Measurements from ENCODE around the gene HOXA5.

Gene HOXA5

DNA sequence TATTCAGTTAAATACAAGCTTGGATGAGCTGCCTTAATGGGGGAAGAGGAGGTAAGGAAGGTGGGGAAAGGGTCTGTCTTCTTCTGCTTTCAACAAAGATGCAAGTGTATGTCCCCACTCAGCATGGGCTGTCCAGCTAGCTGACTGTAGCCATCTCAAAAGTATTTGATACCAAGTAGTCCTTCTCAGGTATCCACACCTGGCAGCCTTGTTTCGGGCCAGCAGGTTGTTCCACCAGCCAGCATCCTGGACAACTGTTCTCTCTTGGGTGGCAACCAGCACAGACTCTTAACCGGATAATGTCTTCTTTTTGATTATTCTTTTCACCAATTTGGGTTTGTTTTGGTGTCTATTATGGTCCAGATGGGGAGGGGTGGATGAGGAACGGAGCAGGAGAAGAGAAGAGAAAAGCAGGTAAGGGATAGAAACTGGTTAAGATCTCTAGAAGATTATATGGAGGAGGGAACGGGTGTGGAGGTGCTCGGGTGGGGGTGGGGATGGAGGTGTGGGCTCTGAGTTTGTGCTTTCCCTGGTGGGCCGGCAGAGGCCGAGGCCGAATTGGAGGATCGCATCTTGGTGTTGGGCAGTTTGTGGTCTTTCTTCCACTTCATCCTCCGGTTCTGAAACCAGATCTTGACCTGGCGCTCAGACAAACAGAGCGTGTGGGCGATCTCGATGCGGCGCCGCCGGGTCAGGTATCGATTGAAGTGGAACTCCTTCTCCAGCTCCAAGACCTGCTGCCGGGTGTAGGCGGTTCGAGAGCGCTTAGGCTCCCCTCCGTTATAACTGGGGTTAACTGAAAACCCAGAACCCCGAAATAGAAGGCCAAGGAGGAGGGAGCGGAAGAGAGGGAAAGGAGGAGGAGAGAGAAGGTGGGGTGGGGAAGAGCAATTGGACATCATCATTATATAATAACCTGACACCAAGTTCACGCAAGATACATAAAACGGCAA, 14.4 kb downstream of the HOXA5 start:
- H3K27ac ChIP-seq (ENCODE audit: insufficient read depth in 1 of 2, low read depth in 1 of 2, low read length in 2 of 2, poor library complexity in 1 of 2, severe bottlenecking in 2 of 2): no peak overlapping the region
- no peak for DNase-seq
- H3K4me1 ChIP-seq (ENCODE audit: control extremely low read depth in 1 of 4, control insufficient read depth in 4 of 4, insufficient read depth in 4 of 4, low read length in 3 of 4): peaks cover 0 to 21% (median 4%) of the 10 kb centered on the region in 4 experiments
- H3K27me3 ChIP-seq (replicated peaks in 2 of 5; ENCODE audit: control insufficient read depth in 4 of 5, insufficient read depth in 5 of 5, low read length in 4 of 5): no peaks in the 10 kb centered on the region
- peaks cover 3 to 78% (median 58%) of the 10 kb centered on the region in 4 experiments for H3K36me3 ChIP-seq (ENCODE audit: control insufficient read depth in 4 of 4, insufficient read depth in 4 of 4, low read length in 3 of 4)
- CTCF ChIA-PET: interaction anchor here (0.7 to 2.2 kb wide), 7 partner anchors 9 to 274 kb away, joined by 3 to 7 read pairs (median 4); no protein-coding TSS in a partner anchor
- no peaks in the 10 kb centered on the region for H3K9me3 ChIP-seq (ENCODE audit: control extremely low read depth in 1 of 5, control insufficient read depth in 4 of 5, insufficient read depth in 2 of 5, low read depth in 1 of 5, low read length in 4 of 5)
- no peak overlapping the region for H3K4me3 ChIP-seq (ENCODE audit: control insufficient read depth in 1 of 7, extremely low read depth in 1 of 7, insufficient read depth in 4 of 7, low read depth in 2 of 7, low read length in 6 of 7)
- POLR2A ChIA-PET: no interaction called here
- WGBS (ENCODE audit: insufficient coverage): 100% methylated on average over 18 of the region's 28 CpGs

DNA sequence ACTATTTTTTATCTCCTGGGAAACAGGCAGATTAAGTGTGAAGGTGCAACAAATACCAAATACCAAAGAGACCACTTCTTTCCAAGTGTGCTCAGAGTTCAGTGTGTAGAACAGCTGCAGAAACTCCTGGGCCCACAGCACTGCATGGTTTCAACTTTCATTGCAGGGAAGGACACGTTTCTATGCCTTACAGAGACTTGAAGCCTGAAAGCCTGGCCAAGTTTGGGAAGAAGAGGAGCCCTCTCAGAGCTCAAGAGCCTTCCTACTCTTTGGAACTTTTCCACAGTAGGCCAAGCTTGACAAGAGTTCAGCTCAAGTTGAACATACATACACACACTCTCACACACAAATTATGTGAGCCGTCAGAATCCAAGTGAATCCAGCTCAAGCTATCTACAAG, 15.4 kb downstream of the HOXA5 start:
- Histone ChIP-seq H3K9me3 (ENCODE audit: control extremely low read depth in 1 of 5, control insufficient read depth in 4 of 5, insufficient read depth in 2 of 5, low read depth in 1 of 5, low read length in 4 of 5) (no peaks in the 10 kb centered on the region), H3K4me3 (ENCODE audit: control insufficient read depth in 1 of 7, extremely low read depth in 1 of 7, insufficient read depth in 4 of 7, low read depth in 2 of 7, low read length in 6 of 7) (no peak overlapping the region), H3K27me3 (replicated peaks in 2 of 5; ENCODE audit: control insufficient read depth in 4 of 5, insufficient read depth in 5 of 5, low read length in 4 of 5) (no peaks in the 10 kb centered on the region), H3K4me1 (ENCODE audit: control extremely low read depth in 1 of 4, control insufficient read depth in 4 of 4, insufficient read depth in 4 of 4, low read length in 3 of 4) (peaks cover 3 to 16% (median 4%) of the 10 kb centered on the region in 4 experiments), H3K36me3 (ENCODE audit: control insufficient read depth in 4 of 4, insufficient read depth in 4 of 4, low read length in 3 of 4) (peaks cover 3 to 79% (median 55%) of the 10 kb centered on the region in 4 experiments), H3K27ac (ENCODE audit: insufficient read depth in 1 of 2, low read depth in 1 of 2, low read length in 2 of 2, poor library complexity in 1 of 2, severe bottlenecking in 2 of 2) (no peak overlapping the region)
- ChIA-PET CTCF (interaction anchor here (0.7 to 1.8 kb wide), 6 partner anchors 8 to 273 kb away, joined by 3 to 7 read pairs (median 4); no protein-coding TSS in a partner anchor), POLR2A (no interaction called here)
- no peak for DNase-seq
- WGBS (ENCODE audit: insufficient coverage): 90% methylated on average over 1 of the region's 2 CpGs

- ChIA-PET POLR2A (no interaction called here), CTCF (interaction anchor here (0.6 to 1.7 kb wide), 2 partner anchors 24 to 74 kb away, joined by 3 to 4 read pairs; no protein-coding TSS in a partner anchor)
- H3K9me3 ChIP-seq (ENCODE audit: control extremely low read depth in 1 of 5, control insufficient read depth in 4 of 5, insufficient read depth in 2 of 5, low read depth in 1 of 5, low read length in 4 of 5): no peaks in the 10 kb centered on the region
- H3K4me1 ChIP-seq (ENCODE audit: control extremely low read depth in 1 of 4, control insufficient read depth in 4 of 4, insufficient read depth in 4 of 4, low read length in 3 of 4): peaks cover 4 to 7% (median 5%) of the 10 kb centered on the region in 4 experiments
- no peak overlapping the region for H3K27ac ChIP-seq (ENCODE audit: insufficient read depth in 1 of 2, low read depth in 1 of 2, low read length in 2 of 2, poor library complexity in 1 of 2, severe bottlenecking in 2 of 2)
- 100% methylated on average over 2 of the region's 3 CpGs for WGBS (ENCODE audit: insufficient coverage)
- H3K27me3 ChIP-seq (replicated peaks in 2 of 5; ENCODE audit: control insufficient read depth in 4 of 5, insufficient read depth in 5 of 5, low read length in 4 of 5): no peaks in the 10 kb centered on the region
- no peak for DNase-seq
- H3K36me3 ChIP-seq (ENCODE audit: control insufficient read depth in 4 of 4, insufficient read depth in 4 of 4, low read length in 3 of 4): peaks cover 3 to 85% (median 61%) of the 10 kb centered on the region in 4 experiments
- no peak overlapping the region for H3K4me3 ChIP-seq (ENCODE audit: control insufficient read depth in 1 of 7, extremely low read depth in 1 of 7, insufficient read depth in 4 of 7, low read depth in 2 of 7, low read length in 6 of 7)
Observed at GRCh38 chr7:27126596-27127327, 16.7 kb downstream of the HOXA5 start.

DNA sequence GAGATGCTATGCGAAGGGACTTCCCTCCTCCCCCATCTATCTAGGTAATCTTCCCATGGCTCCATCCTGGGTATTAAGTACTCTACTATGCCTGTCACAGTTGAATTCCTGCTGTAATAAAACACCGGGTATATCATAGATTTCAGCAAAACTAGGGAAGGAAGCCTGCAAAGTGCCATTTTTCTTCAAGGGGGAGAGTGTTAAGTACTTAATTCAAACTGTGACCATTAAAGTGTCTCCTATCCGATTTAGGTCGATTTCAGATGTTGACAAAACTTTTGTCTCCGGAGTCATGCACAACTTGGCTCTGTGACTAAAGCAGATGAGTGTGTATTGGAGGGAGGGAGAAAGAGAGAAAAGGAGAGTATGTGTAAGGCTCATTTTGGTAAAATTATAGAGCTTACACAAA, 17.5 kb downstream of the HOXA5 start:
- Histone ChIP-seq H3K4me3 (ENCODE audit: control insufficient read depth in 1 of 7, extremely low read depth in 1 of 7, insufficient read depth in 4 of 7, low read depth in 2 of 7, low read length in 6 of 7) (no peak overlapping the region), H3K9me3 (ENCODE audit: control extremely low read depth in 1 of 5, control insufficient read depth in 4 of 5, insufficient read depth in 2 of 5, low read depth in 1 of 5, low read length in 4 of 5) (no peaks in the 10 kb centered on the region), H3K27me3 (replicated peaks in 2 of 5; ENCODE audit: control insufficient read depth in 4 of 5, insufficient read depth in 5 of 5, low read length in 4 of 5) (no peaks in the 10 kb centered on the region), H3K36me3 (ENCODE audit: control insufficient read depth in 4 of 4, insufficient read depth in 4 of 4, low read length in 3 of 4) (peaks cover 3 to 88% (median 63%) of the 10 kb centered on the region in 4 experiments), H3K4me1 (ENCODE audit: control extremely low read depth in 1 of 4, control insufficient read depth in 4 of 4, insufficient read depth in 4 of 4, low read length in 3 of 4) (peaks cover 0 to 5% (median under 1%) of the 10 kb centered on the region in 4 experiments), H3K27ac (ENCODE audit: insufficient read depth in 1 of 2, low read depth in 1 of 2, low read length in 2 of 2, poor library complexity in 1 of 2, severe bottlenecking in 2 of 2) (no peak overlapping the region)
- DNase-seq: no peak
- CTCF ChIA-PET: no interaction called here
- 89% methylated on average over 5 of the region's 5 CpGs for WGBS (ENCODE audit: insufficient coverage)
- POLR2A ChIA-PET: no interaction called here

DNA sequence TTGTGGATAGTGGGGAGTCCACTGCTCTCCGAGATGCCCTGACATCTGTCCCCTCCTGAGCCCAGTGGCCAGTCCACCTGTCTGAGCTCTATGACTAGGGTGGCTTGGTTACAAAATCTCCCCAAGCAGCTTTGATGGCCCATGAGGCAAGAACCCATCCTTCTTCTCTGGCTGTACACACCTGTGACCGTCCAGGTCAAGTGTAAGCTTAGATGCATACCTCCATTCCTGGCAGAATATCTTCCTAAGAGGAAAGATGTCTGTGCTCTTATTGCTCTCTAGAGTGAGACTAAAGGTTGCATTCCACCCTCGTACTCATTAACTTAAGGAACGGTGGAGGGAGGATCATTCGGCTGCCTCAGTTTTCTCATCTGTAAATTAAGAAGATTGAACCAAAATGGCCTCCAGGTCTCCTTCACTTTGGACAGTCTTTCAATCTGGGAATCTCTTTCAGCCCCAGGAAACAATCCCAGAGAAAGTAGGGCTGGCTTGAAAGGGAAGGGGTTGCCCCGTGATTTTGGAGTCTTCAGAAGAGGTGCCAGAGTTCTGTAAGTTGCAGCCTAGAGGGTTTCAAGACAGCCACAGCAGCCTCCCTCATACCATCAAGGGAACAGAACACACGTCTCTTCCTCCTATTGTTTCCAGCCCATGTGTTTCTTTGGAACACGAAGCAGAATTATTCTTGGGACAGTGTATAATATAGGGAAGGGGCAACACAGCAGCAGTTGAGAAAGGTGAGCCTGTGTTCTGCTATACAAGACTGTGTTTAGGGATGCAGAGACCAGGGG, 18.4 kb downstream of the HOXA5 start:
- Histone ChIP-seq H3K4me3 (ENCODE audit: control insufficient read depth in 1 of 7, extremely low read depth in 1 of 7, insufficient read depth in 4 of 7, low read depth in 2 of 7, low read length in 6 of 7) (no peak overlapping the region), H3K36me3 (ENCODE audit: control insufficient read depth in 4 of 4, insufficient read depth in 4 of 4, low read length in 3 of 4) (peaks cover 3 to 94% (median 64%) of the 10 kb centered on the region in 4 experiments), H3K27ac (ENCODE audit: insufficient read depth in 1 of 2, low read depth in 1 of 2, low read length in 2 of 2, poor library complexity in 1 of 2, severe bottlenecking in 2 of 2) (no peak overlapping the region), H3K27me3 (replicated peaks in 2 of 5; ENCODE audit: control insufficient read depth in 4 of 5, insufficient read depth in 5 of 5, low read length in 4 of 5) (no peaks in the 10 kb centered on the region), H3K4me1 (ENCODE audit: control extremely low read depth in 1 of 4, control insufficient read depth in 4 of 4, insufficient read depth in 4 of 4, low read length in 3 of 4) (peaks cover 0 to 5% (median 0%) of the 10 kb centered on the region in 4 experiments), H3K9me3 (ENCODE audit: control extremely low read depth in 1 of 5, control insufficient read depth in 4 of 5, insufficient read depth in 2 of 5, low read depth in 1 of 5, low read length in 4 of 5) (no peaks in the 10 kb centered on the region)
- no peak for DNase-seq
- POLR2A ChIA-PET: no interaction called here
- WGBS (ENCODE audit: insufficient coverage): 98% methylated on average over 5 of the region's 8 CpGs
- CTCF ChIA-PET: no interaction called here

DNA sequence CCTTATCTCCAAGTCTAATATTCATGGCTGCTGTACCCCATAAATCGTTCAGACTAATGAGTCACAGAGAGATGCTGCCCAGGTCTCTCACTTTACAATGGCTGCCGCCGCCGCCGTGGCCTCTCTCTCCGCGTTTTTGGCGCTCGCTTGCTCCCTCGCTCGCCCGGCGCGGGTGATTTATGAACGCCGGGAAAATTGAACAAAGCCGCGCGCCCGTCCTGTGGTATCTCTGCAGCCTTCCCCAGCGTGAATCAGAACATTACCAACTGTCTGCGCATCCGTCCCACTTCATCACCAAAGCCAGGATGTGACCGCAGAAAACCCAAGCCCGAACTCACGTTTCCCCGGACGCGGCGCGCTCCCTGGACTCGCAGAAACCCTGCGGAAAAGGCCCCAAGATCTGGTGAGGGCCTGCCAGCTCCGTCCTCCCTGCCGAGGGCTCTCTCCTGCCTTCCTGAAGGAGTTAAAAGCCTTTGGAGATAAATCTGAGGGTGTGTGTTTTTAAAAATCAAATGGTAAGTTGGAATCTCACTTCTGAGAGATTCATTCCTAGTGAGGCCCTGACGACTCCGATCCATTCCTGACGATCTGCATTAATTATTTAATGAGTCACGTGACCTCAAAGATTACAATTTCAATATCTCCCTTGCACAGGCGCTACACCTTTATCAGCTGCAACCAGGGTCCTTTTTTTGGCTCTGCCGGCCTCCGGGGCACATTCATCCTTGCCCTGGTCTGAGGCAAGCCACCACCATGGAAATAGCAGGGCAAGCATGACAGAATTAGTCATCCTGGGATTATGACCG, 19.2 kb downstream of the HOXA5 start:
- no peak for DNase-seq
- Histone ChIP-seq H3K4me3 (ENCODE audit: control insufficient read depth in 1 of 7, extremely low read depth in 1 of 7, insufficient read depth in 4 of 7, low read depth in 2 of 7, low read length in 6 of 7) (no peak overlapping the region), H3K4me1 (ENCODE audit: control extremely low read depth in 1 of 4, control insufficient read depth in 4 of 4, insufficient read depth in 4 of 4, low read length in 3 of 4) (peaks cover 0 to 5% (median 0%) of the 10 kb centered on the region in 4 experiments), H3K27ac (ENCODE audit: insufficient read depth in 1 of 2, low read depth in 1 of 2, low read length in 2 of 2, poor library complexity in 1 of 2, severe bottlenecking in 2 of 2) (no peak overlapping the region), H3K27me3 (replicated peaks in 2 of 5; ENCODE audit: control insufficient read depth in 4 of 5, insufficient read depth in 5 of 5, low read length in 4 of 5) (no peaks in the 10 kb centered on the region), H3K9me3 (ENCODE audit: control extremely low read depth in 1 of 5, control insufficient read depth in 4 of 5, insufficient read depth in 2 of 5, low read depth in 1 of 5, low read length in 4 of 5) (no peaks in the 10 kb centered on the region), H3K36me3 (ENCODE audit: control insufficient read depth in 4 of 4, insufficient read depth in 4 of 4, low read length in 3 of 4) (peaks cover 8 to 94% (median 66%) of the 10 kb centered on the region in 4 experiments)
- POLR2A ChIA-PET: no interaction called here
- CTCF ChIA-PET: no interaction called here
- WGBS (ENCODE audit: insufficient coverage): 94% methylated on average over 36 of the region's 43 CpGs
